SK-N-SH (cell line): Measurements from ENCODE around the gene HECW1.

Experiments used
- CTCF ChIP-seq: fragments of 200-600 bp; sonication (generic); IDR thresholded peaks from 2 replicates; pipeline ENCODE4 v1.6.1; 2017; ENCODE audit warnings: antibody characterized with exemption, mild to moderate bottlenecking, moderate library complexity
- EP300 ChIP-seq, 2 experiments: IDR thresholded peaks; 2 replicates each; pipeline versions ENCODE4 v1.4.0 to v1.6.1; 2012; ENCODE audit warnings: borderline replicate concordance in 1 of 2, low read depth in 1 of 2, low read length in 1 of 2
- EZH2phosphoT487 ChIP-seq: fragments of 200-600 bp; sonication (generic); IDR thresholded peaks from 2 replicates; pipeline ENCODE4 v1.6.1; 2017; ENCODE audit warnings: low read depth, mixed run types, mild to moderate bottlenecking, antibody characterized with exemption, moderate library complexity, borderline replicate concordance
- FOXJ3 ChIP-seq: sonication (generic); formaldehyde crosslinking; IDR thresholded peaks from 2 replicates; pipeline ENCODE4 v1.5.1; 2020; ENCODE audit warnings: mild to moderate bottlenecking, missing genetic modification reagents
- GATA2 ChIP-seq: sonication (generic); formaldehyde crosslinking; IDR thresholded peaks from 2 replicates; pipeline ENCODE4 v1.5.0; 2020; ENCODE audit warnings: mild to moderate bottlenecking, missing genetic modification reagents
- IRF3 ChIP-seq: fragments of 150-350 bp; IDR thresholded peaks from 2 replicates; pipeline ENCODE4 v1.6.1; 2016; ENCODE audit warnings: mild to moderate bottlenecking, low read depth, low read length
- PBX3 ChIP-seq: IDR thresholded peaks from 2 replicates; pipeline ENCODE4; 2012
- RCOR1 ChIP-seq: fragments of 150-350 bp; IDR thresholded peaks from 2 replicates; pipeline ENCODE4 v1.6.1; 2017; ENCODE audit warnings: antibody characterized with exemption, low read length
- USF1 ChIP-seq: IDR thresholded peaks from 2 replicates; pipeline ENCODE4 v1.4.0; 2012; ENCODE audit warnings: low read depth, borderline replicate concordance

GRCh38 chr7:43476896-43477295 is 364.4 kb downstream of the HECW1 start:
- no peak for TF ChIP-seq USF1
- TF ChIP-seq GATA2 (CRISPR knock-in tag) = no peak
- no peak for TF ChIP-seq CTCF
- TF ChIP-seq PBX3 = no peak
- TF ChIP-seq IRF3 = no peak
- TF ChIP-seq EZH2phosphoT487 = no peak
- no peak for TF ChIP-seq FOXJ3
- TF ChIP-seq EP300 (IDR thresholded peaks at IDR 0.05; ENCODE audit: borderline replicate concordance in 1 of 2, low read depth in 1 of 2, low read length in 1 of 2) = no peak
- no peak for TF ChIP-seq RCOR1
